ENCODE measurements around the gene CBLB. TPM values are rescaled to one million over a fixed set of nuclear protein-coding genes. Genes with fewer than 3 reads are reported as not detected.

Gene CBLB
- total RNA-seq, 2 donors from 2014 or later: 28.2 to 62.8 TPM

DNA sequence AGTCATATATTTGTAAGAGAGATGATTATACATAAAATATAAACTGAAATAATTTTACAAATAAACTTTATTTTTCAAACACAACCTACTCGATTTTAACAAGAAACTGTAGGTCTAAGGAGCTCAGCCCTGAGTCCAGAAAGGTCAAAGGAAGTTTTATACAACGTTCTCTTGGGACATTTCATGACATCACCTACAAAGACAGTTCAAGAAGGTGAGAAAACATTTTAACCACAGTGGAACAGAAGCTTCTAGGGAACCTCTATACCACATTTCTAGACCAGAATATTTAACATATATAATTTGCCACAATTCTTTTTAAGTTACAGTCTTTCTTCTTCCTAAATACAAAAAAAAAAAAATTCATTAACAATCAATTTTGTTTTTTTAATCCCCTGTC lies 40.1 kb downstream of the CBLB start:
- H3K27me3 ChIP-seq (replicated peaks; ENCODE audit: insufficient read depth): no peaks in the 10 kb centered on the region
- H3K9me3 ChIP-seq: no peaks in the 10 kb centered on the region
- no peak for TF ChIP-seq POLR2AphosphoS5 (IDR thresholded peaks at IDR 0.05)
- intact Hi-C loops (cut with DNase I): no loop called here
- 68% methylated on average over 2 of the region's 2 CpGs for WGBS
- no peak overlapping the region for H3K4me3 ChIP-seq
- no peaks in the 10 kb centered on the region for H3K4me1 ChIP-seq (replicated peaks)
- H3K36me3 ChIP-seq: no peaks in the 10 kb centered on the region
- no peak overlapping the region for H3K27ac ChIP-seq
- no peak for DNase-seq (ENCODE audit: low spot score)

DNA sequence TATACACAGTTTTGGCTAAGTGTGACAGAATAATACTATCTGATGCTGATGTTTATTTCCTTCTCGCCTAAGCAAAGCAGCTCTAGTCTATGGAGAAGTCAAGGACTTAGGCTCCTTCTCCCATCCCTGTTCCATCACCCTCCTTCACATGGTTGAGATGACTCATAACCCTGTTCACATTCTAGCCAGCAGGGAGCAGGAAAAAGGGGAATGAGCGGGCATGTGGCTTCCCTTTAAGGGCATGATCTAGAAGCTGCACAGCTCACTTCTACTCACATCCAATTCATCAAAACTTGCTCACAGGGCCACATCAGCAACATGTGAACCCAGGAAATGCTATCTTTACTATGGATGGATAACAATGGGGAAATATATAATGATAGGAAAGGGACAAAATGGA lies 40.9 kb downstream of the CBLB start:
- H3K4me1 ChIP-seq (replicated peaks): no peaks in the 10 kb centered on the region
- H3K27ac ChIP-seq: no peak overlapping the region
- H3K4me3 ChIP-seq: no peak overlapping the region
- no peak for DNase-seq (ENCODE audit: low spot score)
- no peaks in the 10 kb centered on the region for H3K27me3 ChIP-seq (replicated peaks; ENCODE audit: insufficient read depth)
- no peaks in the 10 kb centered on the region for H3K36me3 ChIP-seq
- WGBS: 94% methylated on average over 2 of the region's 2 CpGs
- H3K9me3 ChIP-seq: no peaks in the 10 kb centered on the region
- intact Hi-C loops (cut with DNase I): no loop called here
- TF ChIP-seq POLR2AphosphoS5 (IDR thresholded peaks at IDR 0.05) (no peak), POLR2A (IDR thresholded peaks at IDR 0.05) (no peak), CTCF (IDR thresholded peaks at IDR 0.05) (peak in 1 of 4 experiments; percentile 13)

- no peak for DNase-seq (ENCODE audit: low spot score)
- intact Hi-C loops (cut with DNase I): no loop called here
- WGBS: 67% methylated on average over 6 of the region's 6 CpGs
- TF ChIP-seq POLR2AphosphoS5 (IDR thresholded peaks at IDR 0.05) (no peak), CTCF (IDR thresholded peaks at IDR 0.05) (no peak), POLR2A (IDR thresholded peaks at IDR 0.05) (no peak)
- Histone ChIP-seq H3K9me3 (no peaks in the 10 kb centered on the region), H3K27me3 (replicated peaks; ENCODE audit: insufficient read depth) (no peaks in the 10 kb centered on the region), H3K4me1 (replicated peaks) (no peaks in the 10 kb centered on the region), H3K4me3 (no peak overlapping the region), H3K27ac (no peak overlapping the region), H3K36me3 (no peaks in the 10 kb centered on the region)
Measured at GRCh38 chr3:105826778-105827634, 41.8 kb downstream of the CBLB start.

GRCh38 chr3:105824129-105824528 lies 44.7 kb downstream of the CBLB start:
- H3K4me3 ChIP-seq: no peak overlapping the region
- H3K9me3 ChIP-seq: no peaks in the 10 kb centered on the region
- intact Hi-C loops (cut with DNase I): no loop called here
- no peaks in the 10 kb centered on the region for H3K27me3 ChIP-seq (replicated peaks; ENCODE audit: insufficient read depth)
- 86% methylated on average over 2 of the region's 2 CpGs for WGBS
- no peaks in the 10 kb centered on the region for H3K4me1 ChIP-seq (replicated peaks)
- DNase-seq (ENCODE audit: low spot score): no peak
- no peak for TF ChIP-seq POLR2A (IDR thresholded peaks at IDR 0.05)
- TF ChIP-seq POLR2AphosphoS5 (IDR thresholded peaks at IDR 0.05): no peak
- TF ChIP-seq CTCF (IDR thresholded peaks at IDR 0.05): no peak
- no peaks in the 10 kb centered on the region for H3K36me3 ChIP-seq
- H3K27ac ChIP-seq: no peak overlapping the region

- WGBS: 69% methylated on average over 4 of the region's 4 CpGs
- no peaks in the 10 kb centered on the region for H3K4me1 ChIP-seq (replicated peaks)
- no peak overlapping the region for H3K4me3 ChIP-seq
- H3K27ac ChIP-seq: peak overlapping the region in 1 of 2 donors; percentile 26
- no peaks in the 10 kb centered on the region for H3K36me3 ChIP-seq
- intact Hi-C loops (cut with DNase I): no loop called here
- no peak for DNase-seq (ENCODE audit: low spot score)
- no peaks in the 10 kb centered on the region for H3K9me3 ChIP-seq
- TF ChIP-seq POLR2AphosphoS5 (IDR thresholded peaks at IDR 0.05): no peak
- TF ChIP-seq CTCF (IDR thresholded peaks at IDR 0.05): no peak
- no peak for TF ChIP-seq POLR2A (IDR thresholded peaks at IDR 0.05)
- H3K27me3 ChIP-seq (replicated peaks; ENCODE audit: insufficient read depth): no peaks in the 10 kb centered on the region
Measured at GRCh38 chr3:105823149-105823867, 45.5 kb downstream of the CBLB start.

Data from prostate gland (tissue), 2 donors.